K562 (cell line): ENCODE results near the gene REEP6. TPM values are rescaled to one million over a fixed set of nuclear protein-coding genes. Genes with fewer than 3 reads are reported as not detected.
A peak's percentile ranks its signal among the peaks of the same experiment; 100 is the strongest.

Experiments used
- CBX2 ChIP-seq: fragments of 200-600 bp; sonication (generic); IDR thresholded peaks from one replicate; pipeline ENCODE4 v1.6.1; 2012; ENCODE audit warnings: mild to moderate bottlenecking, low read length, inconsistent platforms; ENCODE audit not compliant: insufficient read depth, poor library complexity, severe bottlenecking
- FOXJ3 ChIP-seq: sonication (generic); formaldehyde crosslinking; IDR thresholded peaks from 2 replicates; pipeline ENCODE4 v1.4.0; 2020; ENCODE audit warnings: mild to moderate bottlenecking, missing genetic modification reagents
- GMEB1 ChIP-seq: fragments of 250-450 bp; sonication (Bioruptor Pico); IDR thresholded peaks from 2 replicates; pipeline ENCODE4 v1.4.0; 2020; ENCODE audit warnings: mild to moderate bottlenecking
- HDAC8 ChIP-seq: fragments of 450-650 bp; IDR thresholded peaks from 2 replicates; pipeline ENCODE4 v1.6.1; 2016; ENCODE audit warnings: mild to moderate bottlenecking, missing genetic modification characterization, moderate library complexity, missing compliant biosample characterization
- HDGF ChIP-seq: fragments of 450-650 bp; IDR thresholded peaks from 2 replicates; pipeline ENCODE4 v1.6.1; 2016
- JUN ChIP-seq, 2 experiments: sonication (generic) in 1 of 2; formaldehyde crosslinking in 1 of 2; IDR thresholded peaks; 2 replicates each; pipeline versions ENCODE4 v1.6.1 to v1.8.0; 2012 to 2022; ENCODE audit warnings: borderline replicate concordance in 2 of 2, mild to moderate bottlenecking in 2 of 2, improper control_type of control experiment in 1 of 2, low read depth in 1 of 2, low read length in 1 of 2, missing genetic modification reagents in 1 of 2
- L3MBTL2 ChIP-seq: fragments of 450-650 bp; IDR thresholded peaks from 2 replicates; pipeline ENCODE4 v1.6.1; 2016; ENCODE audit warnings: mild to moderate bottlenecking, moderate library complexity
- MAX ChIP-seq: sonication (generic); formaldehyde crosslinking; IDR thresholded peaks from 2 replicates; pipeline ENCODE4 v1.9.0; 2022; ENCODE audit warnings: mild to moderate bottlenecking, missing genetic modification reagents
- MEF2D ChIP-seq: conservative IDR thresholded peaks from 2 replicates; pipeline ENCODE4 v1.6.1; 2016; ENCODE audit warnings: low read depth, missing genetic modification characterization, missing compliant biosample characterization
- MTA1 ChIP-seq: fragments of 450-650 bp; IDR thresholded peaks from 2 replicates; pipeline ENCODE4 v1.6.1; 2017; ENCODE audit warnings: borderline replicate concordance
- NR4A1 ChIP-seq, 2 experiments: fragments of 250-450 bp in 1 of 2; fragments of 450-650 bp in 1 of 2; sonication (Bioruptor Pico) in 1 of 2; IDR thresholded peaks; 2 replicates each; pipeline versions ENCODE4 v1.4.0 to v1.6.1; 2016 to 2020; ENCODE audit warnings: mild to moderate bottlenecking in 2 of 2, missing compliant biosample characterization in 1 of 2, missing genetic modification characterization in 1 of 2, moderate library complexity in 1 of 2
- RAD21 ChIP-seq, 2 experiments: fragments of 250-450 bp in 1 of 2; fragments of 450-650 bp in 1 of 2; sonication (Bioruptor Pico) in 1 of 2; formaldehyde crosslinking in 1 of 2; IDR thresholded peaks in 1 of 2; conservative IDR thresholded peaks in 1 of 2; 2 replicates each; pipeline versions ENCODE4 v1.4.0 to v1.8.0; 2020 to 2022; ENCODE audit warnings: mild to moderate bottlenecking in 2 of 2, moderate library complexity in 1 of 2
- SIN3B ChIP-seq: fragments of 450-650 bp; IDR thresholded peaks from 2 replicates; pipeline ENCODE4 v1.6.1; 2017; ENCODE audit warnings: low read depth, mild to moderate bottlenecking, moderate library complexity
- SMAD2 ChIP-seq: fragments of 150-350 bp; IDR thresholded peaks from 2 replicates; pipeline ENCODE4 v1.6.1; 2014; ENCODE audit warnings: low read depth, mild to moderate bottlenecking, low read length
- TAF15 ChIP-seq: fragments of 200-400 bp; formaldehyde crosslinking; IDR thresholded peaks from 2 replicates; pipeline ENCODE4 v1.6.1; 2017; ENCODE audit warnings: mild to moderate bottlenecking, low read depth, low read length, moderate library complexity
- TGIF2 ChIP-seq: sonication (generic); formaldehyde crosslinking; IDR thresholded peaks from 2 replicates; pipeline ENCODE4 v1.8.1; 2022; ENCODE audit warnings: mild to moderate bottlenecking, missing genetic modification reagents, moderate library complexity
- USF2 ChIP-seq: sonication (generic); formaldehyde crosslinking; IDR thresholded peaks from 2 replicates; pipeline ENCODE4 v1.5.0; 2020; ENCODE audit warnings: missing genetic modification reagents
- WHSC1 ChIP-seq: IDR thresholded peaks from one replicate; pipeline ENCODE4 v1.6.1; 2012; ENCODE audit warnings: low read length, control low read depth, inconsistent platforms
- YBX1 ChIP-seq: fragments of 450-650 bp; IDR thresholded peaks from 2 replicates; pipeline ENCODE4 v1.7.1; 2016; ENCODE audit warnings: mild to moderate bottlenecking
- ZNF134 ChIP-seq: fragments of 250-450 bp; sonication (Bioruptor Pico); conservative IDR thresholded peaks from 2 replicates; pipeline ENCODE4 v1.4.0; 2020
- ZNF143 ChIP-seq: sonication (generic); formaldehyde crosslinking; IDR thresholded peaks from 2 replicates; pipeline ENCODE4 v1.9.0; 2022; ENCODE audit warnings: mild to moderate bottlenecking, missing genetic modification reagents
- ZNF431 ChIP-seq: sonication (generic); formaldehyde crosslinking; IDR thresholded peaks from 2 replicates; pipeline ENCODE4 v1.8.0; 2022; ENCODE audit warnings: mild to moderate bottlenecking, missing genetic modification reagents
- polyA plus RNA-seq, 8 experiments: library from polyadenylated mRNA; depleted of rRNA in 4 of 8; stranded (reverse) in 5 of 8; unstranded in 3 of 8; fragments of >200 nt; fragmentation: Nextera tagmentation in 2 of 8; fragmentation: Illumina TruSeq in 1 of 8; extraction: Ambion mirVana in 2 of 8; extraction: Trizol in 1 of 8; gene quantifications; 2 replicates each; pipeline versions ENCODE4 v1.2.1 to v1.2.3, GENCODE V29; 2011 to 2014; ENCODE audit warnings: inconsistent platforms in 1 of 8, missing spikeins in 1 of 8
- total RNA-seq, 7 experiments: library from RNA; depleted of rRNA in 6 of 7; stranded (reverse); fragments of >200 nt in 6 of 7; fragmentation: Illumina TruSeq in 2 of 7; extraction: Trizol in 2 of 7; gene quantifications; 2 replicates each; pipeline versions ENCODE4 v1.2.1 to v1.2.3, GENCODE V29; 2011 to 2021; ENCODE audit warnings: low replicate concordance in 1 of 7
- TF ChIP-seq, protein P1 (sequence below): sonication (generic); formaldehyde crosslinking; IDR thresholded peaks from 2 replicates; pipeline ENCODE4 v1.9.0; 2022; ENCODE audit warnings: mild to moderate bottlenecking, missing genetic modification reagents
- TF ChIP-seq, protein P2 (sequence below), 2 experiments: fragments of 450-650 bp; IDR thresholded peaks; 2 replicates each; pipeline ENCODE4 v1.6.1; 2016

The REEP6 gene
- total and polyA plus RNA-seq, 9 of the 15 experiments (the other 6 are each of a cell fraction or from before 2014, with no cell fraction given) = 1.2 to 64.2 (median 12.7) TPM

- TF ChIP-seq GMEB1 (peak; percentile 57), YBX1 (no peak), L3MBTL2 (peak; percentile 98), MAX (peak; percentile 96), TGIF2 (no peak), MTA1 (peak; percentile 71; the same call in 1 of the 2 replicates), USF2 (CRISPR knock-in tag) (no peak), RAD21 (CRISPR knock-in tag; conservative IDR thresholded peaks at IDR 0.05 in 1 of 2, IDR thresholded peaks at IDR 0.05 in 1 of 2) (no peak), ZNF134 (no peak), JUN (IDR thresholded peaks at IDR 0.05; ENCODE audit: borderline replicate concordance, low read depth, low read length) (no peak), JUN (CRISPR knock-in tag; IDR thresholded peaks at IDR 0.05; ENCODE audit: borderline replicate concordance) (no peak), NR4A1 (CRISPR knock-in tag; IDR thresholded peaks at IDR 0.05) (no peak), NR4A1 (tag; IDR thresholded peaks at IDR 0.05) (no peak), HDGF (no peak), HDAC8 (no peak), ZNF143 (CRISPR knock-in tag) (no peak), CBX2 (no peak), ZNF431 (no peak), WHSC1 (no peak), FOXJ3 (CRISPR knock-in tag) (no peak), SIN3B (peak; percentile 32; the same call in 1 of the 2 replicates), MEF2D (no peak), TAF15 (no peak), SMAD2 (no peak)
- TF ChIP-seq, protein P1, sequence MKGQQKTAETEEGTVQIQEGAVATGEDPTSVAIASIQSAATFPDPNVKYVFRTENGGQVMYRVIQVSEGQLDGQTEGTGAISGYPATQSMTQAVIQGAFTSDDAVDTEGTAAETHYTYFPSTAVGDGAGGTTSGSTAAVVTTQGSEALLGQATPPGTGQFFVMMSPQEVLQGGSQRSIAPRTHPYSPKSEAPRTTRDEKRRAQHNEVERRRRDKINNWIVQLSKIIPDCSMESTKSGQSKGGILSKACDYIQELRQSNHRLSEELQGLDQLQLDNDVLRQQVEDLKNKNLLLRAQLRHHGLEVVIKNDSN = peak; percentile 69
- TF ChIP-seq, protein P2, sequence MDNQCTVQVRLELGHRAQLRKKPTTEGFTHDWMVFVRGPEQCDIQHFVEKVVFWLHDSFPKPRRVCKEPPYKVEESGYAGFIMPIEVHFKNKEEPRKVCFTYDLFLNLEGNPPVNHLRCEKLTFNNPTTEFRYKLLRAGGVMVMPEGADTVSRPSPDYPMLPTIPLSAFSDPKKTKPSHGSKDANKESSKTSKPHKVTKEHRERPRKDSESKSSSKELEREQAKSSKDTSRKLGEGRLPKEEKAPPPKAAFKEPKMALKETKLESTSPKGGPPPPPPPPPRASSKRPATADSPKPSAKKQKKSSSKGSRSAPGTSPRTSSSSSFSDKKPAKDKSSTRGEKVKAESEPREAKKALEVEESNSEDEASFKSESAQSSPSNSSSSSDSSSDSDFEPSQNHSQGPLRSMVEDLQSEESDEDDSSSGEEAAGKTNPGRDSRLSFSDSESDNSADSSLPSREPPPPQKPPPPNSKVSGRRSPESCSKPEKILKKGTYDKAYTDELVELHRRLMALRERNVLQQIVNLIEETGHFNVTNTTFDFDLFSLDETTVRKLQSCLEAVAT (IDR thresholded peaks at IDR 0.05) = peak in 1 of 2 experiments; percentile 79; a peak in 2 of 4 replicates
Observed at GRCh38 chr19:1507763-1508506, 17.0 kb downstream of the REEP6 start (continued).
